Forelimb muscle (tissue), 1 donor: Measurements from ENCODE around the gene ANKRD1. TPM values are rescaled to one million over a fixed set of nuclear protein-coding genes. Genes with fewer than 3 reads are reported as not detected.

Source experiments
- DNase-seq: peaks from one replicate; pipeline ENCODE4 v3.0.0-alpha.2; 2013; ENCODE audit warnings: low read depth
- polyA plus RNA-seq: library from polyadenylated mRNA; unstranded; fragments of 120-200 nt; gene quantifications from one replicate; pipeline ENCODE4 v1.2.1, GENCODE V29; 2013; ENCODE audit not compliant: insufficient read length

ANKRD1 gene
- polyA plus RNA-seq, 1 donor = 143 TPM

DNA sequence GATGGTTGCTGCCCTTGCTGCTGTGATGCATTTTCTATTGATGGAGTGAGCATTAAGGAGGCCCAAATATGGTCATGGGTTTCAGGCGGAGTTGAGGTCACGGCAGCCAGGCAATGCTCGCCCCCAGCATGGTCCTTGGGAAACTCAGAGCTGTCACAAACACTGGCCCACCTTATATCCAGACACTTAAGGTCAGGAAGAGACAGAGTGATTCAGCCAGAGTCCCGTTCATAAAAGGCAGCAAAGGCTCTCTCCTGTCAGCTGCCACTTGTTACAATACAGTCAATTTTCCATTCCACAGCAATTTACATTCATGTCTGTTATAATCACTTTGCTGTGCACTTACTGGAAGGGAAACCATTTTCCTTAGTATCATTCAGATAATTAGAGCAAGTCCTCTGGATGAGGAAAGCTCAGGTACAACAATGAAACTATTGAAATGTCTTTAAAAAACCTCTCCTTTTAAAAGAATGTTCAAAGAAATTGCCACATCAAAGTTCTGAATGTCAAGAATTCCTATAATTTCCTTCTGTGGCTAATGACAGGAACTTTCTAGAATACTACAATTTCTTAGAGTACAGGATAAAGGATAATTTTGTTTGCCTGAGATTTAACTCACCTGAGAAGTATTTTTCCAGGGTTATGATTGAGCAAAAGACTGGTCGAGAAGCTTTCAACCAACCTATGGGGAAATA, 14.8 kb upstream of the ANKRD1 start:
- DNase-seq = no peak

DNA sequence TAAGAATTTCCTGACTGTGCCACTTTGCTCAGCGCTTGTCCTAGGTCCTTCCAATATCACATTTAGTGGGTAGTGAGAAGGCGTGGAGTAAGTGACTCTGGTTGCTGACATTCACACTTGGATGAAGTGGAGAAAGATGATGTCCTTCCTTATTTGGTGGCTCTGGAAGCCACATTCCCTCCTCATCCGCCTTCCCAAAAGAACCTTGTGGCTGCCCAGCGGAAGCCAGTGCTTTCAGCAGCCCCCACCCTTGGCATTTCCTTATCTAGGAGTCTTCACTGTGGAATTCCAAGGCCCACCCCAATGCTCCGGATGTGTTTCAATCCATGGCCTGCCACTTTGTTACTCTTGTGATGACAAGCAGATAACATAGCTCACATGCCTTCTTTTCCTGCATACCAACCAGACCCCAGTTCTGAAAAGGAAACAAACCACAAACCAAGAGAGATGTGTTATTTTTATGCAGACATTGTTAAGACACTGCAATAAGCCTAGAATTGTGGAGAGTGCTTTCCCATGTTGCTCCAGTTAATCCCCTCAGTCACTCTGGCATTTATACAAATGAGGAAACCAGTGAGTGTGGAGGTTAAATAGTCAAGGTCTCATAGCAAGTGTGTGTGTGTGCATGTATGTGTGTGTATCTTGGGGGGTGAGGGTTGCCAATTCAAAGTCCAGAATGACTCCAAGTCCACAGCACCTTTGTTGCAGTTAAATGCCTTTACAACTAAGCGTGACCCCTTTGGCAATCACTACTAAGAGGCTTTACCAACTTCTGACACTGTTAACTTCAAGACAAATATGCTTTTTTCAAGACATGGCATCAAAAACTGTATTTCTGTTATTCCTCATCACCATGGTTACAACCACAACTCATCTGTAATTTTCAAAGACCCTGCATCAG, 10.3 kb upstream of the ANKRD1 start:
- no peak for DNase-seq

DNA sequence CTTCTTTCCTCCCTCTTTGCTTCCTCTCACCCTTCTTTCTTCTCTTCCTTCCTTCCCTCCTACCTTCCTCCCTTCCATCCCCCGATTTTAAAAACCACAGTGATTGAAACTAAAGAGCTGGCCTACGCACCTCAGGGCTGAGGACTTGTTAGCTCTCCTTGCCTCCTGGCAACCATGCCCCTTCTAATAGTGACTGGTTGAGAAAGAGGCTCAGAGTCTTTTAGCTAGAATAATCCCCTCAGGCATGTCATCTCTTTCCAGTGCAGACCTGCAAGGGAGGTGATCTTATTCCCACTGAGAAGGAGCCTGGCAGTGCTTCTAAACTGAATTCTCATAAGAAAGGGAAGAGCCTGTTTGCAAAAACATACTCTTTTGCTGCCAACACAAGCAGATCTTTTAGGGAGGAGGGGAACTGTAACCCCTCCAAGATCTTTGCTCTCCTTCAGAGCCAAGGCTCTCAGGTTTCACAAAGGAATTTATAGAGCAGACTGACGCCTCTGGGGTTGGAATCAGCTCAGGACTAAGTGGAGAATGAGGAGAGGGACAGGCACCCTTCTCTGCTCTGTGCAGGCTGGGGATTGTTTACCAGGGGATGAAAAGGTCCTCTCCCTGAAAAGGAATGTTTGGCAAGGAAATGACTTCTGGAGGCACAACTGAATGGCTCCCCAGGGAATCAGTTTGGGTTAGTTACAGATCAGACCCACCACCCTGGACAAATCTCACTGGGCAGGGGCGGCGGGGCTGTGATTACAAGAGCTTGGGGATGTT, 9.4 kb upstream of the ANKRD1 start:
- no peak for DNase-seq

DNA sequence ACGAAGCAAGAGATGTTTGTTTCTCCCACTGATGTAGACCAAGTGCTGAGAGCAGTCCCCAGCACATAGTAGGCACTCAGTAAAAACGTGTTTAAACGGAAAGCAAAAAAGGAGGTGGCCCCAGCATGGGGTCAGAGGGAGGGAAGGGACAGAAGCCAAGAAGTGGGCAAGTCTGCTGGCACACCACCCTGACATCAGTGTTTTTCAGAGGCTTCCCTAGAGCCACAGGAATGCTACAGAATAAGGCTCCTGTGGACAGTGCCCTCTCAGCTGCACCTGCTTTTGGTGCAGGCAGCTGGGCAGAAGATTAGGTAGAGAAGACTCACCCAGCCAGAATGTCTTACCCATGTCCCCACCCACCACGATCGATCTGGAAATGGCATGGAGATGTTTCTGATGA, 8.3 kb upstream of the ANKRD1 start:
- no peak for DNase-seq

DNA sequence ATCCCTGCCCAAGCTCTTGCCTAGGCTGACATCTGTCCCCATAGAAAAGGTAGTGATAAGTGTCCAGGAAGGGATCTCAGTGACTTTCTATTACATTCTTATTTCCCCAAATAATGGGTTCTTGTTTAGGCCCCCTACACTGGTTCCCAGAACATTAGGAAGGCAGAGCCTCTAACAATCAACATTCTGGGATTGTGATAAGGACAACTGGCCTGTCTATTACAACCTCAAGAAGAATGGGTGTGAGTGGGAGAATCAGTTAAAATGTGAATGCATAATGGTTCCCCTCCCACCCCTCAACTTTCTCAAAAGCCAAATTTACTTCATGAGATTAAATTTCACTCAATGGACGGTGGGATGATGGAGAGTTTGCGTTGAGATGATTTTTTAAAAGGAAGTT, 6.4 kb upstream of the ANKRD1 start:
- no peak for DNase-seq

DNA sequence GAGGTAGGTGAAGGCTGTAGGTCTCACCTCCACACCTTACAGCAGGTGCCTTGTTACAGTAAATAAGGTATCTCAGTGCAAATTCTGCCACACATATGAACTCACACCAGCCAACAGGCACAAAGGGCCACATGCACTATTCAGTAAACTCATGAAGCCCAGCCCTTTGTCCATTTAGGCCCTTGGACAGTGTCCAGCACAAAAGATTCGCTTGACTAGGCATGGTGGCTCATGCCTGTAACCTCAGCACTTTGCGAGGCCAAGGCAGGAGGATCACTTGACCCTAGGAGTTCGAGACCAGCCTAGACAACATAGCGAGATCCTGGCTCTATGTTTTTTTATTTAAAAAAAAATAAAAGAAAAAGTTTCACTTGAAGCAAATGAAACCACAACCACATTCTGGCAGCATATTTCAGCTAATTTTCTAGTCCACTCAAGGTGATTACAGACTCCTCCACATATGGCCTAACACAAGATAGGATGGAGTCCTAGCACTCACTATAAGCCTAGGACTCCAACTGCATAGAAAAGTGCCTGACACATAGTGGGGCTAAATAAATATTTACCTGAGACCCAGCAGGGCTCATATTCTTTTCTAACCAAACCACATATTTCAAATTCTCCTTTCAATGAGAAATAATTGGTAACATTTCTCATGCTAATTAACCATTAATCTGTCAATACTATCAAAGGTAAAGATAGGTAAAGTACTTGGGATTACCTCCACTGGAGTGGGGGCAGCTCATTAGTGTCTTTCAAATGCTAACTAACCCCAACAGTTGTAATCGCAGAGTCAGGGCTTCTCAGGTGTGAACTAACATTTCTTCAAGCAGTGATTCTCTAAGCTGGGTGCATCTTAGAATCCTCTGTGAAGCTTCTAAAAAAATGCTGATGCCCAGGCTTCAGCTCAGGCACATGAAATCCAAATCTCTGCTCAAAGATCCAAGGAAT, 4.5 kb upstream of the ANKRD1 start:
- no peak for DNase-seq

- no peak for DNase-seq
Measured at GRCh38 chr10:90924552-90924951, 3.7 kb upstream of the ANKRD1 start.

DNA sequence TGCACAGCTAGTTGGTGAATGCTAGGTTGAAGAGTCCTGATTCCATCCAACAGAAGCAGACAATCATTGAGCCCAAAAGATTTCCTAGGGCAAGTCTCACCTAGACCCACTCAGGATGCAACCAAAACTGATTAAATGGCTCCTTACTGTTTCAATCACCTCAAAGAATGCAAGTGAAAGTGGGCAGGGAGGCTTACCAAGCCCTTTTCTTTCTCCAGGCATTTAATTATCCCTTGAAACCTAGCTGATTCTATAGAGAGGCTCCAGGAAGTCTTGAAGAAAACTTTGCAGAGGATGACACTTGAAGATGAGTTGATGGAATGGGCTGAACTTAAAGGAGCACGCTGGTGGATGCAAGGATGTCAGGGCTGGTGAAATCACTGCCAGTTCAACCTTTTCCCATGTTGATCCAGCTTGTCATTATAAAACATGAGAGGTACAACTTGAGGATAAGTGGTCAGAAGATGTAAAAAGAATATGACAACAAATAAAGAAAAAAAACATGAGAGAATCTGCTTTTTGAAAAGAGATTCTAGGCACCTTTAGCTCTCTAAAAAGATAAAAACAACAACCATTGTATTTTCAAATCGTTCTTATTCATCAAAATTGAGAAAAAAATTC, 2.3 kb upstream of the ANKRD1 start:
- DNase-seq = no peak

GRCh38 chr10:90921906-90922305, 1.0 kb upstream of the ANKRD1 start:
- DNase-seq = no peak

DNA sequence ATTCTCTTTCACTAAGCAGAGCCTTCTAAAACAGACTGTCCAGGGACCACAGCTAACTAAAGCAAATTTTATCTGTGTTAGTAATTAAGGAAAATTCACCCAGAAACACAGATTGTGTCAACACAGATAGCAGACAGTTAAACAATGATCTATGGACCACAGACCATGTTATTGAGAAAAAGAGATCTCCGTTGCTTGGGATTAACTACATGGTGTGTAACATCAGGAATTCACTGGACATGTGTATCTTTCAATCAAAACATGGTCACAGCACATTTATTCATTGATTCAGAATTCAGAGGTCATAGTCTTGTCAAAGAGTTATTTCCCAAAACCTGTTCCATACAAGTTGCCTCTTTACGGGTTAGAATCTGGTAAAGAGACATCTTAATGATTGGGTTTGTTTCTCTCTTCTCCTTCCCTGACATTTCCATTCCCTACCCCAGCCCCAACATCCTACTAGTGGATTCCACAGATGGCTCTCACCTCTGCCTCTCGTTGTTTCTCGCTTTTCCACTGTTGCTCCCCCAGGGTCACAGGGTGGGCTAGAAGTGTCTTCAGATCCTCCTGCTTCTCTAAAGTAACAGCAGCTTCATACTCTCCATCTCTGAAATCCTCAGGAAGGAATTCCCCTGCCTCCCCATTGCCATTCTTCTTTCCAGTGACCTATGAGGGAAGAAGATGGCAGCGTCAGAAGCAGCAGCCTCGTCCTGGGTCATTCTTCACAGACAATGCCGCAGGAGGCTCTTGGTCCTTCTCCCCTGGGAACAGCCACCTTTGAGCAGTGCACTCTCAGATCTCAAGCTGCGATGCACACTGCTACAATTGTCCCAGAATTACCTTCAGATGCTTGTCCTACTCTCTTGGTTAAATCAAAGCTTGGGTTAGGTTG, 958 bp downstream of the ANKRD1 start:
- DNase-seq = no peak

DNA sequence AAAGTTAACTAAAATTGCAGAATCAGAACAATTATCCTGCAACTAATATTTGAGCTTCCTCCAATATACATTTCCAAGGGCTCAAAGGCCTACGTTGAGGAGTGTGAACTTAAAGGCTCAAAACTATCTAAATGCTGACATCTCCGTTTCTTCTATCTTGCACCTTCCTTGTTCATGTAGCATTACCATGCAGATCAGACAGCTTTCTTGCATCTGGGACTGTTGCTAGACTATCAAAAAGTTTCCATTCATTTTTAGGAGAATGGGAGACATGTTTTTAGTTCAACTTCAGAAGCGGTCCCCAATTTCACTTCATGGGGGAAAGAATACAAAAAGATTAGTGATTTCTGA, 2.9 kb downstream of the ANKRD1 start:
- DNase-seq = no peak

GRCh38 chr10:90917238-90917967, 3.5 kb downstream of the ANKRD1 start:
- no peak for DNase-seq

GRCh38 chr10:90916392-90917237, 4.3 kb downstream of the ANKRD1 start:
- no peak for DNase-seq

- DNase-seq = no peak
Measured at GRCh38 chr10:90915766-90916075, 5.2 kb downstream of the ANKRD1 start.

DNA sequence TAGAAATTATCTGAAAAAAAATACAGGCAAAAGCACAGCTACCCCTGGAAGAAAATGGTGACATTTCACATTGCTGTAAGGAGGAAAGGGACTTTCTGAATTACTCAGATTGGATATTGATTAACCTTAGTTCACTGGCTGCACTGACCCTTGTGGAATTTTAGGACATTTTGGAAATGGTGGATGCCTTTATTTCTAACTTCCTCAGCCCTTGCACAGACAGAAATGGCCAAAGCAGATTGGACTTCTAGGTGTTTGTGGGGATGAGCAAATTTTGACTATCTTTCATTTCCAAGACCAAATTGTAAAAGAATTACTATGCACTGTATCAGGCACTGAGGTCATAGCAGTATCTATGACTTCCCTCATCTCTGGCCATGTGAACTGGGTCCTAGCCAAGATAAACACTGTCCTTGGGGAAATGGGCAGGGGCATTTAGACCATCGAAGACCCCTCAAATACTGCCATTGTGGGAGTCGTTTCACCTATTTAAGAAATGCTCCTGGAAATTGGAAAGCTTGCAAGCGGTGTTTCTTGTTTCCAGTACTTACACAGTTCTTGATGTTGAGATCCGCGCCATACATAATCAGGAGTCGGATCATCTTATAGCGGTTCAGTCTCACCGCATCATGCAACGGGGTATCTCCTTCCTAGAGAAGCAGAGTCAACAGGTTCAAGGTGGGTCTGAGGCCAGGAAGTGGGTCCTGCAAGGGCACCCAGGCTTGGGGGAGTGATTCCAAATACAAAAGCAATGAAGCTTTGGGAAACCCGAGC, 5.7 kb downstream of the ANKRD1 start:
- no peak for DNase-seq

- DNase-seq = no peak
Measured at GRCh38 chr10:90913774-90914420, 7.0 kb downstream of the ANKRD1 start.

- DNase-seq = no peak
Measured at GRCh38 chr10:90912854-90913479, 7.9 kb downstream of the ANKRD1 start.
